HL-60 (cell line): Measurements from ENCODE around the gene STK33.

Experiments
- GABPA ChIP-seq: IDR thresholded peaks from 2 replicates; pipeline ENCODE4 v1.6.1; 2012; ENCODE audit warnings: low read depth
- POLR2AphosphoS5 ChIP-seq: IDR thresholded peaks from 2 replicates; pipeline ENCODE4 v1.6.1; 2012; ENCODE audit warnings: low read depth
- TF ChIP-seq, protein P1 (sequence below): IDR thresholded peaks from one replicate; pipeline ENCODE4 v1.5.1; 2011; ENCODE audit warnings: low read length, control low read depth, inconsistent platforms; ENCODE audit not compliant: insufficient read depth
- TF ChIP-seq, protein P2 (sequence below): IDR thresholded peaks from 2 replicates; pipeline ENCODE4 v1.6.1; 2012; ENCODE audit warnings: low read depth; ENCODE audit not compliant: insufficient replicate concordance

DNA sequence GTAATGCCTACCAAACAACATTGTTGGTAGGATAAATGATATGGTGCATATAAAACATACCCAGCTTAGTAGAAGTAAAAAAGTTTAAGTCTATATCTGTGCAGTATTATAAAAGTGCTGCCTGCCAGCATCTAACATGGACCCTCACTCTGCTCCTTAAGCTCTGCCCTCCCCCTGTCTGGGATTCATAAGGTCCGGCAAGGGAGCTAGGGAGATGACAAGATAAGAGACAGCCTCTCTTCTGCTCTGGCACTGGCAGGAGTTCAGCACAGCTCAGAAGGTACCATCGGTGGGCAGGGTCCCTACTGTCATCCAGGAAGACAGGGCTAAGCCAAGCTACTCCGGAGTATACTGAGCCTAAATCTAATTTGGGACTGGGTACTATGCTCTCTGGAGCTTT, 45.6 kb upstream of the STK33 start:
- TF ChIP-seq, protein P1, sequence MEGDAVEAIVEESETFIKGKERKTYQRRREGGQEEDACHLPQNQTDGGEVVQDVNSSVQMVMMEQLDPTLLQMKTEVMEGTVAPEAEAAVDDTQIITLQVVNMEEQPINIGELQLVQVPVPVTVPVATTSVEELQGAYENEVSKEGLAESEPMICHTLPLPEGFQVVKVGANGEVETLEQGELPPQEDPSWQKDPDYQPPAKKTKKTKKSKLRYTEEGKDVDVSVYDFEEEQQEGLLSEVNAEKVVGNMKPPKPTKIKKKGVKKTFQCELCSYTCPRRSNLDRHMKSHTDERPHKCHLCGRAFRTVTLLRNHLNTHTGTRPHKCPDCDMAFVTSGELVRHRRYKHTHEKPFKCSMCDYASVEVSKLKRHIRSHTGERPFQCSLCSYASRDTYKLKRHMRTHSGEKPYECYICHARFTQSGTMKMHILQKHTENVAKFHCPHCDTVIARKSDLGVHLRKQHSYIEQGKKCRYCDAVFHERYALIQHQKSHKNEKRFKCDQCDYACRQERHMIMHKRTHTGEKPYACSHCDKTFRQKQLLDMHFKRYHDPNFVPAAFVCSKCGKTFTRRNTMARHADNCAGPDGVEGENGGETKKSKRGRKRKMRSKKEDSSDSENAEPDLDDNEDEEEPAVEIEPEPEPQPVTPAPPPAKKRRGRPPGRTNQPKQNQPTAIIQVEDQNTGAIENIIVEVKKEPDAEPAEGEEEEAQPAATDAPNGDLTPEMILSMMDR = no peak
- TF ChIP-seq POLR2AphosphoS5 (no peak), GABPA (no peak)
- TF ChIP-seq, protein P2, sequence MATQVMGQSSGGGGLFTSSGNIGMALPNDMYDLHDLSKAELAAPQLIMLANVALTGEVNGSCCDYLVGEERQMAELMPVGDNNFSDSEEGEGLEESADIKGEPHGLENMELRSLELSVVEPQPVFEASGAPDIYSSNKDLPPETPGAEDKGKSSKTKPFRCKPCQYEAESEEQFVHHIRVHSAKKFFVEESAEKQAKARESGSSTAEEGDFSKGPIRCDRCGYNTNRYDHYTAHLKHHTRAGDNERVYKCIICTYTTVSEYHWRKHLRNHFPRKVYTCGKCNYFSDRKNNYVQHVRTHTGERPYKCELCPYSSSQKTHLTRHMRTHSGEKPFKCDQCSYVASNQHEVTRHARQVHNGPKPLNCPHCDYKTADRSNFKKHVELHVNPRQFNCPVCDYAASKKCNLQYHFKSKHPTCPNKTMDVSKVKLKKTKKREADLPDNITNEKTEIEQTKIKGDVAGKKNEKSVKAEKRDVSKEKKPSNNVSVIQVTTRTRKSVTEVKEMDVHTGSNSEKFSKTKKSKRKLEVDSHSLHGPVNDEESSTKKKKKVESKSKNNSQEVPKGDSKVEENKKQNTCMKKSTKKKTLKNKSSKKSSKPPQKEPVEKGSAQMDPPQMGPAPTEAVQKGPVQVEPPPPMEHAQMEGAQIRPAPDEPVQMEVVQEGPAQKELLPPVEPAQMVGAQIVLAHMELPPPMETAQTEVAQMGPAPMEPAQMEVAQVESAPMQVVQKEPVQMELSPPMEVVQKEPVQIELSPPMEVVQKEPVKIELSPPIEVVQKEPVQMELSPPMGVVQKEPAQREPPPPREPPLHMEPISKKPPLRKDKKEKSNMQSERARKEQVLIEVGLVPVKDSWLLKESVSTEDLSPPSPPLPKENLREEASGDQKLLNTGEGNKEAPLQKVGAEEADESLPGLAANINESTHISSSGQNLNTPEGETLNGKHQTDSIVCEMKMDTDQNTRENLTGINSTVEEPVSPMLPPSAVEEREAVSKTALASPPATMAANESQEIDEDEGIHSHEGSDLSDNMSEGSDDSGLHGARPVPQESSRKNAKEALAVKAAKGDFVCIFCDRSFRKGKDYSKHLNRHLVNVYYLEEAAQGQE = no peak
